ENCODE measurements around the gene MEMO1.

GRCh38 chr2:31972059-31972458 is 38.7 kb downstream of the MEMO1 start:
- TF ChIP-seq SP1 (IDR thresholded peaks at IDR 0.05) (no peak), TARDBP (IDR thresholded peaks at IDR 0.05) (no peak), PKNOX1 (IDR thresholded peaks at IDR 0.05) (no peak), ARNT (IDR thresholded peaks at IDR 0.05) (no peak)
